ENCODE measurements around the gene GNB5. TPM values are rescaled to one million over a fixed set of nuclear protein-coding genes. Genes with fewer than 3 reads are reported as not detected.

Gene GNB5
- polyA plus RNA-seq, 3 donors: 6.4 to 14.4 (median 10.0) TPM

Other genes with a start within 250 kb of the GNB5 start
- 10 to 100 TPM in 1 of 3 donors, 1 to 10 TPM in 2; 7.2 to 11.2 (median 9.2) TPM for gene LEO1, start 219.6 kb downstream of the GNB5 start, polyA plus RNA-seq
- 10 to 100 TPM in 2 of 3 donors, 1 to 10 TPM in 1; 4.1 to 11.3 (median 10.1) TPM for gene MAPK6, start 172.2 kb downstream of the GNB5 start, polyA plus RNA-seq
- gene BCL2L10, start 78.6 kb downstream of the GNB5 start, polyA plus RNA-seq: 1 to 10 TPM in 1 of 3 donors, under 1 TPM in 1, not detected in 1; 0.24 to 1.3 TPM
- 10 to 100 TPM in 1 of 3 donors, 1 to 10 TPM in 2; 4.6 to 14.5 (median 5.1) TPM for gene MYO5C, start 104.4 kb upstream of the GNB5 start, polyA plus RNA-seq

Data from adipose tissue (tissue), 3 donors.